H1 (cell line): ENCODE measurements around the gene ATAD5. TPM values are rescaled to one million over a fixed set of nuclear protein-coding genes. Genes with fewer than 3 reads are reported as not detected.

Experiments
- CTCF ChIA-PET: fragments of 300-600 bp; sonication (Branson Sonifier 250); formaldehyde crosslinking; loops from one replicate; lab custom pipeline; 2021; ENCODE audit not compliant: partially characterized antibody; lab: Charles Lee
- POLR2A ChIA-PET: fragments of 300-600 bp; sonication (Branson Sonifier 250); formaldehyde crosslinking; loops from one replicate; lab custom pipeline; 2021; ENCODE audit warnings: inconsistent platforms; ENCODE audit not compliant: partially characterized antibody; lab: Charles Lee
- DNase-seq, 2 experiments: peaks; one replicate each; pipeline versions ENCODE4 v3.0.0 to v3.0.0-alpha.2; 2010 to 2022; ENCODE audit warnings: low spot score in 2 of 2, low read depth in 1 of 2, mixed read lengths in 1 of 2
- FAIRE-seq: peaks from 2 replicates; lab custom pipeline; 2011; peaks lifted over from hg19 to GRCh38; lab: Jason Lieb, UNC
- H2AFZ ChIP-seq: 2 replicates; pipeline ENCODE4 v1.8.1; 2012; ENCODE audit warnings: low read length, inconsistent platforms
- H2AK5ac ChIP-seq: 2 replicates; pipeline ENCODE4 v1.6.1; 2013; ENCODE audit warnings: low read depth, low read length
- H2BK120ac ChIP-seq: replicated peaks from 2 replicates; pipeline ENCODE3; 2013; ENCODE audit warnings: low read depth, low read length, inconsistent platforms
- H2BK12ac ChIP-seq: 2 replicates; pipeline ENCODE4 v1.6.1; 2013; ENCODE audit warnings: low read depth, low read length
- H2BK15ac ChIP-seq: 2 replicates; pipeline ENCODE4 v1.6.1; 2013; ENCODE audit warnings: low read length
- H2BK20ac ChIP-seq: 2 replicates; pipeline ENCODE4 v1.6.1; 2013; ENCODE audit warnings: low read length
- H2BK5ac ChIP-seq: 2 replicates; pipeline ENCODE4 v1.6.1; 2013; ENCODE audit warnings: low read depth, low read length
- H3K14ac ChIP-seq: 2 replicates; pipeline ENCODE4 v1.6.1; 2013; ENCODE audit warnings: inconsistent platforms; ENCODE audit not compliant: insufficient read length
- H3K18ac ChIP-seq: 2 replicates; pipeline ENCODE4 v1.6.1; 2013; ENCODE audit warnings: low read length; ENCODE audit errors: extremely low read depth
- H3K23ac ChIP-seq: 2 replicates; pipeline ENCODE4 v1.6.1; 2013; ENCODE audit warnings: inconsistent platforms; ENCODE audit not compliant: insufficient read length
- H3K23me2 ChIP-seq: 2 replicates; pipeline ENCODE4 v1.6.1; 2013; ENCODE audit warnings: low read depth, low read length
- H3K27ac ChIP-seq: 2 replicates; pipeline ENCODE4 v1.6.1; 2011; ENCODE audit warnings: low read depth, low read length, inconsistent platforms
- H3K27me3 ChIP-seq, 4 experiments: replicated peaks in 1 of 4; 1 replicate in 1 of 4; 2 replicates in 3 of 4; pipeline versions ENCODE4 v1.6.1 to v1.8.1; 2011 to 2013; ENCODE audit warnings: low read length in 3 of 4, mild to moderate bottlenecking in 3 of 4, inconsistent platforms in 2 of 4, mixed read lengths in 2 of 4, moderate library complexity in 1 of 4; ENCODE audit not compliant: control insufficient read depth in 3 of 4, insufficient read depth in 3 of 4; ENCODE audit errors: extremely low read depth in 1 of 4
- H3K36me3 ChIP-seq, 4 experiments: 2 replicates each; pipeline versions ENCODE4 v1.6.1 to v1.8.1; 2011 to 2013; ENCODE audit warnings: mild to moderate bottlenecking in 4 of 4, low read length in 3 of 4, moderate library complexity in 2 of 4, control low read depth in 1 of 4, inconsistent platforms in 1 of 4; ENCODE audit not compliant: insufficient read depth in 4 of 4, control insufficient read depth in 2 of 4
- H3K4ac ChIP-seq: replicated peaks from 2 replicates; pipeline ENCODE3; 2013; ENCODE audit warnings: low read length, low read depth, mixed read lengths, inconsistent platforms; ENCODE audit not compliant: insufficient read length
- H3K4me1 ChIP-seq, 4 experiments: replicated peaks in 1 of 4; 1 replicate in 1 of 4; 2 replicates in 3 of 4; pipeline versions ENCODE4 v1.6.1 to v1.8.1; 2011 to 2013; ENCODE audit warnings: low read length in 3 of 4, inconsistent platforms in 2 of 4, mixed read lengths in 1 of 4; ENCODE audit not compliant: insufficient read depth in 4 of 4, control insufficient read depth in 3 of 4
- H3K4me2 ChIP-seq, 2 experiments: 2 replicates each; pipeline versions ENCODE4 v1.6.1 to v1.8.1; 2011 to 2013; ENCODE audit warnings: low read depth in 2 of 2, low read length in 2 of 2, control low read depth in 1 of 2, inconsistent platforms in 1 of 2, mild to moderate bottlenecking in 1 of 2; ENCODE audit not compliant: insufficient read depth in 1 of 2
- H3K4me3 ChIP-seq, 4 experiments: fragments of 200-600, 300-600 bp in 1 of 4; sonication (generic), shearing (Covaris generic), sonication (Bioruptor Twin) in 1 of 4; 2 replicates each; pipeline versions ENCODE4 v1.5.1 to v1.8.1; 2011 to 2016; ENCODE audit warnings: low read length in 4 of 4, low read depth in 3 of 4, control low read depth in 2 of 4, inconsistent platforms in 2 of 4, mild to moderate bottlenecking in 2 of 4, mixed read lengths in 1 of 4, moderate library complexity in 1 of 4; ENCODE audit not compliant: insufficient read depth in 2 of 4; ENCODE audit errors: extremely low read depth in 1 of 4
- H3K56ac ChIP-seq: replicated peaks from 2 replicates; pipeline ENCODE3; 2013; ENCODE audit warnings: low read depth, mild to moderate bottlenecking, mixed read lengths, low read length, inconsistent platforms; ENCODE audit not compliant: insufficient read length
- H3K79me1 ChIP-seq: 2 replicates; pipeline ENCODE4 v1.6.1; 2013; ENCODE audit warnings: low read depth, low read length, control low read depth
- H3K79me2 ChIP-seq, 2 experiments: 2 replicates each; pipeline versions ENCODE4 v1.6.1 to v1.8.1; 2012 to 2013; ENCODE audit warnings: low read length in 2 of 2, mild to moderate bottlenecking in 2 of 2, inconsistent platforms in 1 of 2; ENCODE audit not compliant: insufficient read depth in 2 of 2, control insufficient read depth in 1 of 2
- H3K9ac ChIP-seq, 4 experiments: replicated peaks in 1 of 4; 1 replicate in 1 of 4; 2 replicates in 3 of 4; pipeline versions ENCODE4 v1.6.1 to v1.8.1; 2011 to 2013; ENCODE audit warnings: low read depth in 3 of 4, low read length in 3 of 4, control low read depth in 2 of 4, mild to moderate bottlenecking in 2 of 4, moderate library complexity in 2 of 4, inconsistent platforms in 1 of 4; ENCODE audit errors: extremely low read depth in 1 of 4
- H3K9me3 ChIP-seq, 2 experiments: 2 replicates each; pipeline versions ENCODE4 v1.6.1 to v1.8.1; 2012 to 2013; ENCODE audit warnings: mild to moderate bottlenecking in 2 of 2, moderate library complexity in 2 of 2, control low read depth in 1 of 2, inconsistent platforms in 1 of 2, low read depth in 1 of 2, low read length in 1 of 2, mixed read lengths in 1 of 2; ENCODE audit not compliant: insufficient read depth in 2 of 2
- H4K20me1 ChIP-seq, 2 experiments: replicated peaks in 1 of 2; 2 replicates each; pipeline versions ENCODE3 to v1.8.1; 2011 to 2013; ENCODE audit warnings: inconsistent platforms in 2 of 2, low read length in 2 of 2, mild to moderate bottlenecking in 1 of 2; ENCODE audit not compliant: insufficient read depth in 2 of 2, control insufficient read depth in 1 of 2
- H4K5ac ChIP-seq: 2 replicates; pipeline ENCODE4 v1.6.1; 2013; ENCODE audit warnings: low read length, low read depth, mixed read lengths, inconsistent platforms; ENCODE audit not compliant: insufficient read length
- H4K8ac ChIP-seq: 2 replicates; pipeline ENCODE4 v1.8.0; 2013; ENCODE audit warnings: mild to moderate bottlenecking, moderate library complexity, low read length, inconsistent platforms; ENCODE audit not compliant: insufficient read depth; ENCODE audit errors: extremely low read depth
- H4K91ac ChIP-seq: replicated peaks from 2 replicates; pipeline ENCODE3; 2013; ENCODE audit warnings: low read length, mixed read lengths, inconsistent platforms; ENCODE audit not compliant: insufficient read length
- ASH2L ChIP-seq: fragments of 200-600, 300-600 bp; sonication (generic); IDR thresholded peaks from one replicate; pipeline ENCODE4 v1.7.1; 2017; ENCODE audit warnings: low read length
- CHD1 ChIP-seq: IDR thresholded peaks from 2 replicates; pipeline ENCODE4 v1.6.1; 2012; ENCODE audit warnings: low read depth, low read length, improper control_type of control experiment
- EZH2 ChIP-seq: fragments of 200-600 bp; sonication (generic); IDR thresholded peaks from 2 replicates; pipeline ENCODE4 v1.7.1; 2012; ENCODE audit warnings: low read depth, mild to moderate bottlenecking, moderate library complexity, low read length, inconsistent platforms; ENCODE audit not compliant: severe bottlenecking
- FOSL1 ChIP-seq: IDR thresholded peaks from 2 replicates; pipeline ENCODE4 v1.6.1; 2011; ENCODE audit warnings: mild to moderate bottlenecking, low read depth, low read length, moderate library complexity; ENCODE audit not compliant: insufficient read depth
- GTF2F1 ChIP-seq: IDR thresholded peaks from 2 replicates; pipeline ENCODE4 v1.6.1; 2012; ENCODE audit warnings: low read depth, low read length, improper control_type of control experiment, borderline replicate concordance
- JUN ChIP-seq: IDR thresholded peaks from 2 replicates; pipeline ENCODE4 v1.6.1; 2011; ENCODE audit warnings: low read depth, mild to moderate bottlenecking, improper control_type of control experiment, low read length
- PHF8 ChIP-seq: fragments of 200-600 bp; sonication (generic); conservative IDR thresholded peaks from 2 replicates; pipeline ENCODE4 v1.7.1; 2012; ENCODE audit warnings: low read depth, mild to moderate bottlenecking, inconsistent platforms, low read length, moderate library complexity
- POU5F1 ChIP-seq: IDR thresholded peaks from 2 replicates; pipeline ENCODE4 v1.6.1; 2011; ENCODE audit warnings: low read depth, mild to moderate bottlenecking, low read length, moderate library complexity
- RFX5 ChIP-seq: IDR thresholded peaks from 2 replicates; pipeline ENCODE4 v1.6.1; 2011; ENCODE audit warnings: low read depth, low read length, improper control_type of control experiment, borderline replicate concordance
- TCF12 ChIP-seq: IDR thresholded peaks from 2 replicates; pipeline ENCODE4 v1.6.1; 2011; ENCODE audit warnings: low read depth, mild to moderate bottlenecking, low read length
- YY1 ChIP-seq: IDR thresholded peaks from 2 replicates; pipeline ENCODE4 v1.6.1; 2011; ENCODE audit warnings: low read depth, mild to moderate bottlenecking, low read length
- WGBS, 2 experiments: shearing (Covaris generic) in 1 of 2; methylation state at CpG; one replicate each; pipeline versions ENCODE4 v1.1.6 to v1.1.7; 2013 to 2015; ENCODE audit warnings: low lambda C conversion rate in 2 of 2, mixed read lengths in 2 of 2, inconsistent platforms in 1 of 2, low coverage in 1 of 2, missing lambda C conversion rate in 1 of 2; ENCODE audit not compliant: insufficient replicate concordance in 2 of 2, insufficient coverage in 1 of 2, insufficient read length in 1 of 2; ENCODE audit errors: extremely low coverage in 1 of 2, missing lambda C conversion rate in 1 of 2; 5-methylcytosine and 5-hydroxymethylcytosine counted together
- polyA plus RNA-seq, 7 experiments: library from polyadenylated mRNA; depleted of rRNA in 3 of 7; stranded (reverse) in 5 of 7; unstranded in 2 of 7; fragments of >200 nt in 5 of 7; fragments of 200-250 nt in 2 of 7; gene quantifications; 1 replicate in 5 of 7; 2 replicates in 1 of 7; 4 replicates in 1 of 7; pipeline versions ENCODE4 v1.2.1 to v1.2.3, GENCODE V29; 2011 to 2013; ENCODE audit warnings: missing spikeins in 2 of 7, mixed read lengths in 2 of 7
- total RNA-seq: library from RNA; stranded (reverse); fragmentation: NEBNext Ultra II Directional; extraction: Animal tissue kit (Norgen Biotek cat#: 25700); gene quantifications from 2 replicates; pipeline ENCODE4 v1.2.1, GENCODE V29; 2021
- TF ChIP-seq, protein P1 (sequence below): IDR thresholded peaks from 2 replicates; pipeline ENCODE4 v1.6.1; 2012; ENCODE audit warnings: inconsistent platforms

Gene ATAD5
- total and polyA plus RNA-seq, 2 of the 8 experiments (the other 6 are each of a cell fraction or from before 2014, with no cell fraction given): 3.5 to 30.0 TPM

GRCh38 chr17:30922235-30923030 is 90.7 kb downstream of the ATAD5 start:
- Histone ChIP-seq H2AK5ac (no peak overlapping the region), H2BK20ac (no peak overlapping the region), H3K9me3 (no peaks in the 10 kb centered on the region), H2AFZ (peak overlapping the region; percentile 82; the same call in 1 of the 2 replicates), H3K4me1 (peaks cover 0 to 11% (median 5%) of the 10 kb centered on the region in 4 experiments; a peak in 4 of 7 replicates), H3K27me3 (peaks cover 16 to 42% (median 34%) of the 10 kb centered on the region in 4 experiments), H3K18ac (peak overlapping the region; percentile 9; the same call in 1 of the 2 replicates), H3K79me2 (0 out of 4 replicates have a peak, but pooled peaks cover 0 to 3% of the 10 kb centered on the region in 2 experiments), H4K20me1 (no peaks in the 10 kb centered on the region), H2BK5ac (no peak overlapping the region), H3K14ac (no peak overlapping the region), H3K79me1 (no peaks in the 10 kb centered on the region), H2BK12ac (no peak overlapping the region), H4K5ac (no peak overlapping the region), H3K4me2 (peak overlapping the region; percentile 85 to 88), H3K4me3 (peak overlapping the region; percentile 21 to 61 (median 42)), H3K56ac (no peak overlapping the region), H3K4ac (no peak overlapping the region), H3K23me2 (peaks cover 6% of the 10 kb centered on the region), H3K23ac (no peak overlapping the region), H4K8ac (peak overlapping the region; percentile 71), H4K91ac (no peak overlapping the region), H3K9ac (no peak overlapping the region), H3K27ac (no peak overlapping the region), H3K36me3 (no peaks in the 10 kb centered on the region), H2BK120ac (no peak overlapping the region), H2BK15ac (no peak overlapping the region)
- DNase-seq (peak in 1 of 2 experiments; percentile 66), FAIRE-seq (no peak)
- ChIA-PET POLR2A (interaction anchor here (0.6 to 1.6 kb wide), 4 partner anchors 16 to 1429 kb away, joined by 3 to 6 read pairs (median 3); partner anchors contain the start of genes ATAD5 and CRLF3), CTCF (interaction anchor here (0.8 to 1.7 kb wide), 2 partner anchors 14 to 138 kb away, joined by 3 to 5 read pairs; no protein-coding TSS in a partner anchor)
- 11% methylated on average over 21 of the region's 66 CpGs; no CpG with 5 or more reads in 1 of the 2 experiments for WGBS, 2 experiments
- TF ChIP-seq RFX5 (no peak), GTF2F1 (no peak), YY1 (no peak), FOSL1 (no peak), EZH2 (peak; percentile 83), TCF12 (no peak), CHD1 (no peak), ASH2L (no peak), POU5F1 (no peak), JUN (no peak), PHF8 (0 out of 2 replicates have a peak, but pooled peaks have one; percentile 12)
- TF ChIP-seq, protein P1, sequence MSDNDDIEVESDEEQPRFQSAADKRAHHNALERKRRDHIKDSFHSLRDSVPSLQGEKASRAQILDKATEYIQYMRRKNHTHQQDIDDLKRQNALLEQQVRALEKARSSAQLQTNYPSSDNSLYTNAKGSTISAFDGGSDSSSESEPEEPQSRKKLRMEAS: peak; percentile 34
